Measurements from ENCODE around the gene EHD2.

DNA sequence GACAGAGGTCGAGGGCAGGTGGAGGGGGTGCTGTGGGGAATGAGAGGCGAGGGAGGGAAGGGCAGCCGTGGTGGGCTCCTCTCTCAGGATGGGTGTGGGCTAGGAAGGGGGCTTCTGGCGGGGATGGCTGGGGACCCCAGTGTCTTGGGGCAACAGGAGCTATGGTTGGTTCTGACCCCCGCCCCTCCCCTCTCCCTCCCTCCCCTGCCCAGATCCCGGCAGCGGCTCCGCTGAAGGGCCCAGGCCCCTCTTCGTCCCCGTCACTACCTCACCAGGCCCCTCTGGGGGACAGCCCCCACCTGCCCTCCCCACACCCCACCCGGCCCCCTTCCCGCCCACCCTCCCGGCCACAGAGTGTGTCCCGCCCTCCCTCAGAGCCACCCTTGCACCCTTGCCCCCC lies 19.3 kb upstream of the EHD2 start:
- TF ChIP-seq, protein P1, sequence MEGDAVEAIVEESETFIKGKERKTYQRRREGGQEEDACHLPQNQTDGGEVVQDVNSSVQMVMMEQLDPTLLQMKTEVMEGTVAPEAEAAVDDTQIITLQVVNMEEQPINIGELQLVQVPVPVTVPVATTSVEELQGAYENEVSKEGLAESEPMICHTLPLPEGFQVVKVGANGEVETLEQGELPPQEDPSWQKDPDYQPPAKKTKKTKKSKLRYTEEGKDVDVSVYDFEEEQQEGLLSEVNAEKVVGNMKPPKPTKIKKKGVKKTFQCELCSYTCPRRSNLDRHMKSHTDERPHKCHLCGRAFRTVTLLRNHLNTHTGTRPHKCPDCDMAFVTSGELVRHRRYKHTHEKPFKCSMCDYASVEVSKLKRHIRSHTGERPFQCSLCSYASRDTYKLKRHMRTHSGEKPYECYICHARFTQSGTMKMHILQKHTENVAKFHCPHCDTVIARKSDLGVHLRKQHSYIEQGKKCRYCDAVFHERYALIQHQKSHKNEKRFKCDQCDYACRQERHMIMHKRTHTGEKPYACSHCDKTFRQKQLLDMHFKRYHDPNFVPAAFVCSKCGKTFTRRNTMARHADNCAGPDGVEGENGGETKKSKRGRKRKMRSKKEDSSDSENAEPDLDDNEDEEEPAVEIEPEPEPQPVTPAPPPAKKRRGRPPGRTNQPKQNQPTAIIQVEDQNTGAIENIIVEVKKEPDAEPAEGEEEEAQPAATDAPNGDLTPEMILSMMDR (IDR thresholded peaks at IDR 0.05) = no peak
- TF ChIP-seq POLR2A (IDR thresholded peaks at IDR 0.05) = no peak
